DND-41 (cell line): ENCODE measurements around the gene FBXO22.

Source experiments
- ATAC-seq: fragments of 200-7000 bp; cut with Tn5 transposase; 3 replicates; pipeline ENCODE4 v1.9.1; 2021; ENCODE audit warnings: low read depth; ENCODE audit not compliant: insufficient read depth
- DNase-seq: peaks from one replicate; pipeline ENCODE4 v3.0.0-alpha.2; 2020
- H2AFZ ChIP-seq: 2 replicates; pipeline ENCODE4 v1.6.0; 2012; ENCODE audit warnings: low read depth, low read length
- H3K27ac ChIP-seq: 2 replicates; pipeline ENCODE4 v1.5.1; 2012; ENCODE audit warnings: low read length, inconsistent platforms
- H3K27me3 ChIP-seq: fragments of 200-600 bp; sonication (generic); 2 replicates; pipeline ENCODE4 v1.6.0; 2012; ENCODE audit warnings: low read length, mild to moderate bottlenecking, inconsistent platforms; ENCODE audit not compliant: insufficient read depth, poor library complexity
- H3K36me3 ChIP-seq: 2 replicates; pipeline ENCODE4 v1.5.1; 2012; ENCODE audit warnings: low read length, inconsistent platforms; ENCODE audit not compliant: insufficient read depth
- H3K4me1 ChIP-seq: 2 replicates; pipeline ENCODE4 v1.5.1; 2012; ENCODE audit warnings: mild to moderate bottlenecking, low read length; ENCODE audit not compliant: insufficient read depth
- H3K4me2 ChIP-seq: 2 replicates; pipeline ENCODE4 v1.6.0; 2012; ENCODE audit warnings: mild to moderate bottlenecking, moderate library complexity, low read length, inconsistent platforms; ENCODE audit not compliant: insufficient read depth
- H3K4me3 ChIP-seq, 2 experiments: fragments of 200-600 bp in 1 of 2; shearing (Covaris generic) in 1 of 2; 2 replicates each; pipeline ENCODE4 v1.5.1; 2012 to 2016; ENCODE audit warnings: inconsistent platforms in 2 of 2, low read length in 2 of 2, mild to moderate bottlenecking in 2 of 2, low read depth in 1 of 2, moderate library complexity in 1 of 2
- H3K79me2 ChIP-seq: 2 replicates; pipeline ENCODE4 v1.6.0; 2012; ENCODE audit warnings: low read length, inconsistent platforms; ENCODE audit not compliant: insufficient read depth
- H3K9ac ChIP-seq: 2 replicates; pipeline ENCODE4 v1.6.0; 2012; ENCODE audit warnings: low read depth, mild to moderate bottlenecking, inconsistent platforms, low read length, moderate library complexity
- H3K9me3 ChIP-seq: 2 replicates; pipeline ENCODE4 v1.5.1; 2012; ENCODE audit warnings: low read length, moderate library complexity, mild to moderate bottlenecking, inconsistent platforms; ENCODE audit not compliant: insufficient read depth, severe bottlenecking
- H4K20me1 ChIP-seq: 2 replicates; pipeline ENCODE4 v1.6.0; 2012; ENCODE audit warnings: low read length; ENCODE audit not compliant: insufficient read depth
- CTCF ChIP-seq: IDR thresholded peaks from 2 replicates; pipeline ENCODE4 v1.5.1; 2012; ENCODE audit warnings: borderline replicate concordance, low read length, moderate library complexity, mild to moderate bottlenecking; ENCODE audit not compliant: poor library complexity, severe bottlenecking; ENCODE audit errors: extremely low read depth
- EZH2 ChIP-seq: IDR thresholded peaks from 3 replicates; pipeline ENCODE4 v1.6.1; 2012; ENCODE audit warnings: borderline replicate concordance, low read depth, mild to moderate bottlenecking, moderate library complexity, low read length, inconsistent platforms; ENCODE audit not compliant: severe bottlenecking

Gene FBXO22

GRCh38 chr15:75916978-75917377 is 13.3 kb downstream of the FBXO22 start:
- TF ChIP-seq EZH2 (no peak), CTCF (no peak)
- Histone ChIP-seq H3K9ac (no peak overlapping the region), H2AFZ (no peak overlapping the region), H3K4me1 (no peaks in the 10 kb centered on the region), H3K9me3 (no peaks in the 10 kb centered on the region), H3K36me3 (peaks cover 48% of the 10 kb centered on the region), H4K20me1 (no peaks in the 10 kb centered on the region), H3K79me2 (0 out of 2 replicates have a peak, but pooled peaks cover 4% of the 10 kb centered on the region), H3K4me2 (no peak overlapping the region), H3K27ac (no peak overlapping the region), H3K4me3 (no peak overlapping the region), H3K27me3 (no peaks in the 10 kb centered on the region)
- DNase-seq (no peak), ATAC-seq (no peak)

- TF ChIP-seq EZH2 (no peak), CTCF (no peak)
- Histone ChIP-seq H3K4me3 (no peak overlapping the region), H3K9me3 (no peaks in the 10 kb centered on the region), H2AFZ (no peak overlapping the region), H3K27me3 (no peaks in the 10 kb centered on the region), H3K36me3 (peaks cover 48% of the 10 kb centered on the region), H3K79me2 (0 out of 2 replicates have a peak, but pooled peaks cover 1% of the 10 kb centered on the region), H3K4me1 (no peaks in the 10 kb centered on the region), H3K4me2 (no peak overlapping the region), H3K27ac (no peak overlapping the region), H3K9ac (no peak overlapping the region), H4K20me1 (no peaks in the 10 kb centered on the region)
- ATAC-seq = no peak
- DNase-seq = no peak
Measured at GRCh38 chr15:75918135-75918534, 14.5 kb downstream of the FBXO22 start.

DNA sequence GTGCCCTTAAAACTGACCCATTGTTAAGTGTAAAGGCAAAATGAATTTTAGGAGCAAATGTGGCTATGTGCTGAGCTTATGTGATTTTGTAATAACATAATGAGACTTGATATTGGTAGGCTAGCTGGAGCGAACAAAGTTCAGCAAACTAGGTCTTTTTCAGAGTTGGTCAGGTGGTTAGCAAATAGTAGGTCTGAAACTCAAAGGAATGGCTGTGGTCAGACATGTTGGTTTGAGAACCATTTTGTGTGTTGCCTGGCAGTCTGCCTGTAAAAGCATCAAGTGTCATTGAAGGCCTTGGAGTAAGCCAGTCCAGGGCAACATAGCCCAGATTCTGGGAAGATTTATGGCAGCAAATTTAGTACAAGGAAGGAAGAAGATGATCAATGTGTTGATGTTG is 16.4 kb downstream of the FBXO22 start:
- Histone ChIP-seq H3K27me3 (no peaks in the 10 kb centered on the region), H3K27ac (no peak overlapping the region), H4K20me1 (no peaks in the 10 kb centered on the region), H3K79me2 (no peaks in the 10 kb centered on the region), H3K4me1 (no peaks in the 10 kb centered on the region), H3K4me3 (no peak overlapping the region), H2AFZ (no peak overlapping the region), H3K36me3 (peaks cover 30% of the 10 kb centered on the region; the same call in 1 of the 2 replicates), H3K9ac (no peak overlapping the region), H3K9me3 (no peaks in the 10 kb centered on the region), H3K4me2 (no peak overlapping the region)
- DNase-seq (no peak), ATAC-seq (no peak)
- no peak for TF ChIP-seq EZH2
- no peak for TF ChIP-seq CTCF
